H9 (cell line): Measurements from ENCODE around the gene TPX2. TPM values are rescaled to one million over a fixed set of nuclear protein-coding genes. Genes with fewer than 3 reads are reported as not detected.

Source experiments
- DNase-seq: peaks from one replicate; pipeline ENCODE4 v3.0.0-alpha.2; 2017
- H2AFZ ChIP-seq: one replicate; pipeline ENCODE4 v1.6.1; 2013; ENCODE audit warnings: mild to moderate bottlenecking, low read length, control low read depth, moderate library complexity
- H2AK5ac ChIP-seq: 2 replicates; pipeline ENCODE4 v1.6.1; 2013; ENCODE audit warnings: low read length, control low read depth, mixed read lengths; ENCODE audit not compliant: insufficient read length
- H2BK120ac ChIP-seq: one replicate; pipeline ENCODE4 v1.6.1; 2013; ENCODE audit warnings: low read depth, mild to moderate bottlenecking, low read length, control low read depth, inconsistent platforms; ENCODE audit not compliant: poor library complexity, severe bottlenecking
- H2BK12ac ChIP-seq: 2 replicates; pipeline ENCODE4 v1.6.1; 2013; ENCODE audit warnings: low read length, control low read depth, mixed read lengths, low read depth; ENCODE audit not compliant: insufficient read length
- H2BK15ac ChIP-seq: 2 replicates; pipeline ENCODE4 v1.6.1; 2013; ENCODE audit warnings: low read depth, low read length, control low read depth
- H2BK20ac ChIP-seq: one replicate; pipeline ENCODE4 v1.6.1; 2013; ENCODE audit warnings: low read depth, mild to moderate bottlenecking, low read length, control low read depth, inconsistent platforms; ENCODE audit not compliant: poor library complexity, severe bottlenecking
- H2BK5ac ChIP-seq: 2 replicates; pipeline ENCODE4 v1.6.1; 2013; ENCODE audit warnings: low read length, control low read depth, mixed read lengths; ENCODE audit not compliant: insufficient read length
- H3K14ac ChIP-seq: 2 replicates; pipeline ENCODE4 v1.6.1; 2013; ENCODE audit warnings: low read length, control low read depth; ENCODE audit not compliant: insufficient read depth
- H3K18ac ChIP-seq: 2 replicates; pipeline ENCODE4 v1.6.1; 2013; ENCODE audit warnings: low read depth, mild to moderate bottlenecking, mixed read lengths, low read length, control low read depth; ENCODE audit not compliant: insufficient read length
- H3K23ac ChIP-seq: 2 replicates; pipeline ENCODE4 v1.6.1; 2013; ENCODE audit warnings: low read length, control low read depth, mixed read lengths, low read depth; ENCODE audit not compliant: insufficient read length
- H3K23me2 ChIP-seq: 2 replicates; pipeline ENCODE4 v1.6.1; 2013; ENCODE audit warnings: low read depth, mild to moderate bottlenecking, mixed read lengths, low read length, control low read depth; ENCODE audit not compliant: insufficient read length, poor library complexity, severe bottlenecking
- H3K27ac ChIP-seq: 2 replicates; pipeline ENCODE4 v1.5.1; 2013; ENCODE audit warnings: low read length, control low read depth, mixed read lengths, low read depth; ENCODE audit not compliant: insufficient read length
- H3K27me3 ChIP-seq: 2 replicates; pipeline ENCODE4 v1.6.1; 2013; ENCODE audit warnings: low read length, control low read depth, inconsistent platforms; ENCODE audit not compliant: insufficient read depth
- H3K4ac ChIP-seq: 2 replicates; pipeline ENCODE4 v1.6.1; 2013; ENCODE audit warnings: low read depth, mild to moderate bottlenecking, control low read depth, inconsistent platforms, low read length, moderate library complexity
- H3K4me1 ChIP-seq: 2 replicates; pipeline ENCODE4 v1.6.1; 2013; ENCODE audit warnings: low read length, control low read depth, inconsistent platforms; ENCODE audit not compliant: insufficient read depth
- H3K4me2 ChIP-seq: 2 replicates; pipeline ENCODE4 v1.6.1; 2013; ENCODE audit warnings: low read length, control low read depth, mixed read lengths; ENCODE audit not compliant: insufficient read length, insufficient read depth
- H3K56ac ChIP-seq: 2 replicates; pipeline ENCODE4 v1.6.1; 2013; ENCODE audit warnings: low read depth, mild to moderate bottlenecking, mixed read lengths, low read length, control low read depth; ENCODE audit not compliant: insufficient read length
- H3K79me1 ChIP-seq: 2 replicates; pipeline ENCODE4 v1.6.1; 2013; ENCODE audit warnings: low read depth, mild to moderate bottlenecking, moderate library complexity, low read length, control low read depth, inconsistent platforms; ENCODE audit not compliant: insufficient read depth, poor library complexity, severe bottlenecking
- H3K79me2 ChIP-seq: 2 replicates; pipeline ENCODE4 v1.6.1; 2013; ENCODE audit warnings: low read length, control low read depth, inconsistent platforms; ENCODE audit not compliant: insufficient read depth
- H3K9ac ChIP-seq: 2 replicates; pipeline ENCODE4 v1.6.1; 2013; ENCODE audit warnings: low read length, control low read depth, mixed read lengths; ENCODE audit not compliant: insufficient read length; ENCODE audit errors: extremely low read depth
- H3K9me3 ChIP-seq: one replicate; pipeline ENCODE4 v1.6.1; 2013; ENCODE audit warnings: low read depth, low read length, inconsistent platforms; ENCODE audit not compliant: control insufficient read depth
- H3T11ph ChIP-seq: one replicate; pipeline ENCODE4 v1.6.1; 2013; ENCODE audit warnings: mild to moderate bottlenecking, low read length, control low read depth, inconsistent platforms
- H4K20me1 ChIP-seq: one replicate; pipeline ENCODE4 v1.6.1; 2013; ENCODE audit not compliant: control insufficient read depth, insufficient read length, insufficient read depth
- H4K5ac ChIP-seq: 2 replicates; pipeline ENCODE4 v1.6.1; 2013; ENCODE audit warnings: low read depth, mild to moderate bottlenecking, mixed read lengths, low read length, control low read depth; ENCODE audit not compliant: insufficient read length
- H4K8ac ChIP-seq: replicated peaks from 2 replicates; pipeline ENCODE4 v1.6.1; 2013; ENCODE audit warnings: low read length, control low read depth, mixed read lengths, low read depth; ENCODE audit not compliant: insufficient read length
- H4K91ac ChIP-seq: 2 replicates; pipeline ENCODE4 v1.6.1; 2013; ENCODE audit warnings: low read depth, mild to moderate bottlenecking, moderate library complexity, mixed read lengths, low read length, control low read depth; ENCODE audit not compliant: insufficient read length
- H3K27ac Mint-ChIP-seq, 3 experiments: 2 replicates in 2 of 3; 3 replicates in 1 of 3; pipeline ENCODE4 v1.8.0; 2020 to 2021; ENCODE audit warnings: mixed read lengths in 3 of 3, mild to moderate bottlenecking in 1 of 3, moderate library complexity in 1 of 3
- H3K27me3 Mint-ChIP-seq: 2 replicates; pipeline ENCODE4 v1.8.0; 2021; ENCODE audit warnings: low read depth, mild to moderate bottlenecking, moderate library complexity, mixed read lengths
- H3K36me3 Mint-ChIP-seq, 3 experiments: 2 replicates in 2 of 3; 3 replicates in 1 of 3; pipeline ENCODE4 v1.8.0; 2020 to 2021; ENCODE audit warnings: low read depth in 3 of 3, mixed read lengths in 3 of 3; ENCODE audit not compliant: insufficient read depth in 1 of 3
- H3K4me1 Mint-ChIP-seq, 2 experiments: 2 replicates each; pipeline ENCODE4 v1.8.0; 2020; ENCODE audit warnings: mixed read lengths in 2 of 2
- H3K4me3 Mint-ChIP-seq, 2 experiments: 2 replicates in 1 of 2; 3 replicates in 1 of 2; pipeline ENCODE4 v1.8.0; 2020 to 2021; ENCODE audit warnings: mild to moderate bottlenecking in 2 of 2, mixed read lengths in 2 of 2, moderate library complexity in 1 of 2
- H3K9me3 Mint-ChIP-seq, 2 experiments: 2 replicates in 1 of 2; 3 replicates in 1 of 2; pipeline ENCODE4 v1.8.0; 2020; ENCODE audit warnings: mild to moderate bottlenecking in 2 of 2, mixed read lengths in 2 of 2, moderate library complexity in 1 of 2
- WGBS: extraction: QIAGEN DNeasy Blood & Tissue Kit; methylation state at CpG from one replicate; pipeline ENCODE4 v1.1.7; 2013; ENCODE audit warnings: missing lambda C conversion rate, low lambda C conversion rate, mixed read lengths; ENCODE audit not compliant: insufficient read length; ENCODE audit errors: extremely low coverage; 5-methylcytosine and 5-hydroxymethylcytosine counted together
- total RNA-seq: library from RNA; stranded (reverse); gene quantifications from 2 replicates; pipeline ENCODE4 v1.2.1, GENCODE V29; 2021
- TF ChIP-seq, protein P1 (sequence below): fragments of 200-600 bp; sonication (generic); conservative IDR thresholded peaks from 3 replicates; pipeline ENCODE4 v1.8.0; 2021; ENCODE audit warnings: antibody characterized with exemption, mild to moderate bottlenecking

TPX2 gene
- total RNA-seq, 1 experiment from 2014 or later = 161 TPM

GRCh38 chr20:31826074-31826473 is 87.0 kb downstream of the TPX2 start:
- H3K14ac ChIP-seq = no peak overlapping the region
- H2BK20ac ChIP-seq = no peak overlapping the region
- H4K91ac ChIP-seq = no peak overlapping the region
- H2BK12ac ChIP-seq = no peak overlapping the region
- no peak overlapping the region for H3K4ac ChIP-seq
- H4K5ac ChIP-seq = no peak overlapping the region
- no peak overlapping the region for H3K4me2 ChIP-seq
- no peak overlapping the region for H2AFZ ChIP-seq
- H3K23ac ChIP-seq = no peak overlapping the region
- H3K23me2 ChIP-seq = no peaks in the 10 kb centered on the region
- H2BK5ac ChIP-seq = no peak overlapping the region
- H3K79me2 ChIP-seq = no peaks in the 10 kb centered on the region
- no peak overlapping the region for H2BK120ac ChIP-seq
- no peak overlapping the region for H4K8ac ChIP-seq
- H3K4me1 ChIP-seq = no peaks in the 10 kb centered on the region
- no peak overlapping the region for H3K9ac ChIP-seq
- H3K36me3 Mint-ChIP-seq = no peaks in the 10 kb centered on the region
- H3T11ph ChIP-seq = no peak overlapping the region
- no peak overlapping the region for H3K4me3 Mint-ChIP-seq
- no peak for DNase-seq
- H2BK15ac ChIP-seq = no peak overlapping the region
- peaks cover 15 to 16% of the 10 kb centered on the region in 2 experiments for H3K4me1 Mint-ChIP-seq
- H3K9me3 Mint-ChIP-seq = no peaks in the 10 kb centered on the region
- H3K27me3 ChIP-seq = no peaks in the 10 kb centered on the region
- peaks cover 3% of the 10 kb centered on the region; the same call in 1 of the 2 replicates for H3K27me3 Mint-ChIP-seq
- no peaks in the 10 kb centered on the region for H3K9me3 ChIP-seq
- H4K20me1 ChIP-seq = no peaks in the 10 kb centered on the region
- no peak overlapping the region for H3K27ac Mint-ChIP-seq
- H2AK5ac ChIP-seq = no peak overlapping the region
- no peak overlapping the region for H3K18ac ChIP-seq
- no peaks in the 10 kb centered on the region for H3K79me1 ChIP-seq
- no CpG with 5 or more reads among the region's 5 CpGs for WGBS
- no peak overlapping the region for H3K56ac ChIP-seq
- no peak overlapping the region for H3K27ac ChIP-seq
- TF ChIP-seq, protein P1, sequence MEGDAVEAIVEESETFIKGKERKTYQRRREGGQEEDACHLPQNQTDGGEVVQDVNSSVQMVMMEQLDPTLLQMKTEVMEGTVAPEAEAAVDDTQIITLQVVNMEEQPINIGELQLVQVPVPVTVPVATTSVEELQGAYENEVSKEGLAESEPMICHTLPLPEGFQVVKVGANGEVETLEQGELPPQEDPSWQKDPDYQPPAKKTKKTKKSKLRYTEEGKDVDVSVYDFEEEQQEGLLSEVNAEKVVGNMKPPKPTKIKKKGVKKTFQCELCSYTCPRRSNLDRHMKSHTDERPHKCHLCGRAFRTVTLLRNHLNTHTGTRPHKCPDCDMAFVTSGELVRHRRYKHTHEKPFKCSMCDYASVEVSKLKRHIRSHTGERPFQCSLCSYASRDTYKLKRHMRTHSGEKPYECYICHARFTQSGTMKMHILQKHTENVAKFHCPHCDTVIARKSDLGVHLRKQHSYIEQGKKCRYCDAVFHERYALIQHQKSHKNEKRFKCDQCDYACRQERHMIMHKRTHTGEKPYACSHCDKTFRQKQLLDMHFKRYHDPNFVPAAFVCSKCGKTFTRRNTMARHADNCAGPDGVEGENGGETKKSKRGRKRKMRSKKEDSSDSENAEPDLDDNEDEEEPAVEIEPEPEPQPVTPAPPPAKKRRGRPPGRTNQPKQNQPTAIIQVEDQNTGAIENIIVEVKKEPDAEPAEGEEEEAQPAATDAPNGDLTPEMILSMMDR = no peak
